Prostate gland (tissue), 2 donors: ENCODE data around the gene TTC22.

Experiments
- CTCF ChIP-seq, 4 experiments: fragments of 200-600 bp in 2 of 4; fragments of 450-650 bp in 2 of 4; sonication (generic) in 2 of 4; IDR thresholded peaks; 1 replicate in 3 of 4; 2 replicates in 1 of 4; pipeline ENCODE4 v1.5.1; 2016 to 2019; ENCODE audit warnings: antibody characterized with exemption in 4 of 4, mild to moderate bottlenecking in 2 of 4, moderate library complexity in 2 of 4
- POLR2A ChIP-seq: fragments of 450-650 bp; IDR thresholded peaks from one replicate; pipeline ENCODE4 v1.6.1; 2016; ENCODE audit warnings: antibody characterized with exemption, mild to moderate bottlenecking

- TF ChIP-seq POLR2A: no peak
- no peak for TF ChIP-seq CTCF (IDR thresholded peaks at IDR 0.05)
Measured at GRCh38 chr1:54834007-54834541, 33.0 kb upstream of the TTC22 start.
